ENCODE data around the gene PAF1.
"Not testable (repeated sequence)": the region's sequence is repeated elsewhere in the genome, so short reads cannot be mapped to it uniquely, and the experiment has no call there.

The PAF1 gene

GRCh38 chr19:39388657-39389056, 2.2 kb downstream of the PAF1 start:
- FAIRE-seq: no peak
- no peak for TF ChIP-seq POU2F2 (IDR thresholded peaks at IDR 0.05; ENCODE audit: low read depth, low read length)
- TF ChIP-seq TAF1 (IDR thresholded peaks at IDR 0.05; ENCODE audit: low read depth, low read length): no peak
- TF ChIP-seq PAX5 (IDR thresholded peaks at IDR 0.05; ENCODE audit: insufficient read depth, low read length, severe bottlenecking): no peak
- no peak for TF ChIP-seq POLR2A (IDR thresholded peaks at IDR 0.05; ENCODE audit: low read depth, low read length)
- TF ChIP-seq POLR2AphosphoS5 (IDR thresholded peaks at IDR 0.05; ENCODE audit: low read depth, low read length): no peak
- TF ChIP-seq SPI1 (IDR thresholded peaks at IDR 0.05; ENCODE audit: low read depth, low read length): no peak
- no peak for DNase-seq (ENCODE audit: insufficient read length, low spot score)

- FAIRE-seq (no peak), DNase-seq (ENCODE audit: insufficient read length, low spot score) (no peak)
- no peak for TF ChIP-seq TAF1 (IDR thresholded peaks at IDR 0.05; ENCODE audit: low read depth, low read length)
- TF ChIP-seq POLR2AphosphoS5 (IDR thresholded peaks at IDR 0.05; ENCODE audit: low read depth, low read length): no peak
- TF ChIP-seq POU2F2 (IDR thresholded peaks at IDR 0.05; ENCODE audit: low read depth, low read length): no peak
- TF ChIP-seq PAX5 (IDR thresholded peaks at IDR 0.05; ENCODE audit: insufficient read depth, low read length, severe bottlenecking): no peak
- TF ChIP-seq SPI1 (IDR thresholded peaks at IDR 0.05; ENCODE audit: low read depth, low read length): no peak
- no peak for TF ChIP-seq POLR2A (IDR thresholded peaks at IDR 0.05; ENCODE audit: low read depth, low read length)
Observed at GRCh38 chr19:39386557-39386956, 4.3 kb downstream of the PAF1 start.

GRCh38 chr19:39385629-39386411, 5.1 kb downstream of the PAF1 start:
- TF ChIP-seq PAX5 (IDR thresholded peaks at IDR 0.05; ENCODE audit: insufficient read depth, low read length, severe bottlenecking): no peak
- DNase-seq (ENCODE audit: insufficient read length, low spot score) (no peak), FAIRE-seq (no peak)

- no peak for DNase-seq (ENCODE audit: insufficient read length, low spot score)
- no peak for TF ChIP-seq POLR2AphosphoS5 (IDR thresholded peaks at IDR 0.05; ENCODE audit: low read depth, low read length)
- TF ChIP-seq TAF1 (IDR thresholded peaks at IDR 0.05; ENCODE audit: low read depth, low read length): no peak
- no peak for FAIRE-seq
Observed at GRCh38 chr19:39384839-39385568, 5.9 kb downstream of the PAF1 start.

- TF ChIP-seq PAX5 (IDR thresholded peaks at IDR 0.05; ENCODE audit: insufficient read depth, low read length, severe bottlenecking) (no peak), POU2F2 (IDR thresholded peaks at IDR 0.05; ENCODE audit: low read depth, low read length) (no peak), TAF1 (IDR thresholded peaks at IDR 0.05; ENCODE audit: low read depth, low read length) (no peak), POLR2AphosphoS5 (IDR thresholded peaks at IDR 0.05; ENCODE audit: low read depth, low read length) (no peak), SPI1 (IDR thresholded peaks at IDR 0.05; ENCODE audit: low read depth, low read length) (no peak), POLR2A (IDR thresholded peaks at IDR 0.05; ENCODE audit: low read depth, low read length) (no peak)
- DNase-seq (ENCODE audit: insufficient read length, low spot score): no peak
- FAIRE-seq: no peak
Observed at GRCh38 chr19:39382991-39383828, 7.7 kb downstream of the PAF1 start.

GRCh38 chr19:39381910-39382611, 8.8 kb downstream of the PAF1 start:
- TF ChIP-seq POLR2AphosphoS5 (IDR thresholded peaks at IDR 0.05; ENCODE audit: low read depth, low read length) (no peak), SPI1 (IDR thresholded peaks at IDR 0.05; ENCODE audit: low read depth, low read length) (no peak), PAX5 (IDR thresholded peaks at IDR 0.05; ENCODE audit: insufficient read depth, low read length, severe bottlenecking) (no peak), TAF1 (IDR thresholded peaks at IDR 0.05; ENCODE audit: low read depth, low read length) (no peak), POLR2A (IDR thresholded peaks at IDR 0.05; ENCODE audit: low read depth, low read length) (no peak)
- DNase-seq (ENCODE audit: insufficient read length, low spot score) (no peak), FAIRE-seq (no peak)

- FAIRE-seq (no peak), DNase-seq (ENCODE audit: insufficient read length, low spot score) (no peak)
- TF ChIP-seq POLR2A (IDR thresholded peaks at IDR 0.05; ENCODE audit: low read depth, low read length): no peak
- TF ChIP-seq SPI1 (IDR thresholded peaks at IDR 0.05; ENCODE audit: low read depth, low read length): no peak
Observed at GRCh38 chr19:39380521-39381502, 10.1 kb downstream of the PAF1 start.

- DNase-seq (ENCODE audit: insufficient read length, low spot score) (no peak), FAIRE-seq (no peak)
- no peak for TF ChIP-seq POLR2A (IDR thresholded peaks at IDR 0.05; ENCODE audit: low read depth, low read length)
- no peak for TF ChIP-seq SPI1 (IDR thresholded peaks at IDR 0.05; ENCODE audit: low read depth, low read length)
- TF ChIP-seq TAF1 (IDR thresholded peaks at IDR 0.05; ENCODE audit: low read depth, low read length): no peak
- no peak for TF ChIP-seq POLR2AphosphoS5 (IDR thresholded peaks at IDR 0.05; ENCODE audit: low read depth, low read length)
- no peak for TF ChIP-seq POU2F2 (IDR thresholded peaks at IDR 0.05; ENCODE audit: low read depth, low read length)
- no peak for TF ChIP-seq PAX5 (IDR thresholded peaks at IDR 0.05; ENCODE audit: insufficient read depth, low read length, severe bottlenecking)
Observed at GRCh38 chr19:39379865-39380396, 11.0 kb downstream of the PAF1 start.

- FAIRE-seq; DNase-seq (ENCODE audit: insufficient read length, low spot score): not testable (repeated sequence)
Observed at GRCh38 chr19:39379366-39379765, 11.5 kb downstream of the PAF1 start.
